HG02642 (cell line): Measurements from ENCODE around the gene COQ8A.
A peak's percentile ranks its signal among the peaks of the same experiment; 100 is the strongest.
"Not testable (repeated sequence)": the region's sequence is repeated elsewhere in the genome, so short reads cannot be mapped to it uniquely, and the experiment has no call there.

ENCODE experiments used
- ATAC-seq: cut with Tn5 transposase; IDR thresholded peaks from one replicate; pipeline ENCODE4 v1.9.1; 2021; ENCODE audit warnings: mild to moderate bottlenecking; ENCODE audit not compliant: unreplicated experiment, poor library complexity

The COQ8A gene

GRCh38 chr1:226920446-226920894 lies 19.6 kb upstream of the COQ8A start:
- no peak for ATAC-seq

- ATAC-seq: no peak
Measured at GRCh38 chr1:226921504-226921903, 18.6 kb upstream of the COQ8A start.

- not testable (repeated sequence) for ATAC-seq
Measured at GRCh38 chr1:226929260-226930111, 10.6 kb upstream of the COQ8A start.

GRCh38 chr1:226934483-226935237 lies 5.4 kb upstream of the COQ8A start:
- no peak for ATAC-seq

GRCh38 chr1:226937940-226938725 lies 2.0 kb upstream of the COQ8A start:
- ATAC-seq: no peak

- no peak for ATAC-seq
Measured at GRCh38 chr1:226938903-226939437, 1.1 kb upstream of the COQ8A start.

GRCh38 chr1:226939438-226940028 lies 561 bp upstream of the COQ8A start:
- peak; percentile 39 for ATAC-seq

GRCh38 chr1:226940806-226941067 lies 643 bp downstream of the COQ8A start:
- ATAC-seq: no peak

- ATAC-seq: no peak
Measured at GRCh38 chr1:226942392-226942791, 2.3 kb downstream of the COQ8A start.

- no peak for ATAC-seq
Measured at GRCh38 chr1:226943156-226943555, 3.1 kb downstream of the COQ8A start.

- ATAC-seq: no peak
Measured at GRCh38 chr1:226943927-226944326, 3.8 kb downstream of the COQ8A start.

- no peak for ATAC-seq
Measured at GRCh38 chr1:226945106-226945857, 5.2 kb downstream of the COQ8A start.

GRCh38 chr1:226945858-226946245 lies 5.8 kb downstream of the COQ8A start:
- ATAC-seq: no peak

GRCh38 chr1:226946285-226946684 lies 6.2 kb downstream of the COQ8A start:
- no peak for ATAC-seq

GRCh38 chr1:226946841-226947240 lies 6.7 kb downstream of the COQ8A start:
- no peak for ATAC-seq

- no peak for ATAC-seq
Measured at GRCh38 chr1:226948051-226948450, 8.0 kb downstream of the COQ8A start.

- ATAC-seq: no peak
Measured at GRCh38 chr1:226948480-226948879, 8.4 kb downstream of the COQ8A start.

- no peak for ATAC-seq
Measured at GRCh38 chr1:226948996-226949395, 8.9 kb downstream of the COQ8A start.

GRCh38 chr1:226949401-226949800 lies 9.3 kb downstream of the COQ8A start:
- ATAC-seq: no peak

- no peak for ATAC-seq
Measured at GRCh38 chr1:226950316-226950715, 10.2 kb downstream of the COQ8A start.
